GM21528 (cell line): Measurements from ENCODE around the gene TMEM126A.
"Not testable (repeated sequence)": the region's sequence is repeated elsewhere in the genome, so short reads cannot be mapped to it uniquely, and the experiment has no call there.

Source experiments
- ATAC-seq: cut with Tn5 transposase; IDR thresholded peaks from one replicate; pipeline ENCODE4 v1.9.1; 2021; ENCODE audit warnings: mild to moderate bottlenecking, moderate library complexity; ENCODE audit not compliant: unreplicated experiment, low FRiP score

TMEM126A gene

DNA sequence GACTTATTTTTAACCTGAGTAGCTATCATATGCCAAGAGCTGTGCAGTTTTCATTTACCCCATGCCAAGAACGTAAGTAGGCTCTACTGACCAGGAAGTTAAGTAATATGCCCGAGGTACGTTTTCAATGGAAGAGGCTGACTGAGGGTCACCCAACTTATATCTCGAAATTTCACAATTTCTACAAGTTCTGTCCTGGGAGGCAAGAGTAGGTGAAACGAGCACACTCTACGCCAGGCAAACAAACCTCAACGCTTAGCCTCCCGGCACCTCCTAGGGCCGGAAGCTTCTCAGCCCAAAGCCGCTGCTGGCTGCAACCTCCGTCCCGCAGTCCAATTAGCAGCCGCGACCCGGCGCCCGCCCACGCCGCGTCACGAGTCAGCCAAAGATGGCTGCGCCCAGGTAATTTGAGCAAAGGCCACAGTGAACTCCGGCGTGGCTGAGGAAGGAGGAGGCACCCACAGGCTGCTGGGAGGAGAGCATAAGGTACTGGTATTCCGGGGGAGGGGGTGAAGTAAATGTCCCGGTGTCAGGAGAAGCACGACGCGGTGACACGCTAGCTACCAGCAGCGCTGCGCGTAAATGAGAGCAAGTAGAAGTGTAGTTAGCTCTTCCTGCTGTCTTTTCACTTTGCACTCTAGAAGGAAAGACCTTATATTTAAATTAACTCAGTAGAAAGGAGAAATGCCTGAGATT, at the start of gene TMEM126A:
Gene TMEM126A (plus strand): TSS at position 364 of the 696 bp plus-strand sequence. CDS start 2,289 bp downstream, outside the sequence.
- ATAC-seq, result peak; percentile 100

DNA sequence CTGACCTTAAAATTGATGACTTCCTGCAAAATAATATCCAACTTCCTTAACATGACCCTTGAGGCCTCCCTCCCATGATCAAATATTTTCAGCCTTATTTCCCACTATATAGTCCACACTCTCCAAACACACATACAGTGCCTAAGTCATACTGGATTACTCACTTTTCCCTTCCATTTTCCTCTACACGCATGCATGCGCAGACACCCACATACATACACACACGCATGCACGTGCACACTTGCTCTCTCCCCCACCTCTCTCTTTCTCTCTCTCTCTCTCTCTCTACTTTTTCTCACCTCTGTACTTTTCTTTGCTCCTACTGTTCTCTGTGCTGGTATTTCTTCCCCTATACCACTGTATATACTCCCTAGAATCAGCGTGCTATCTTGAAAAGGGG, 48.7 kb upstream of the TMEM126A start:
- no peak for ATAC-seq

GRCh38 chr11:85602526-85603213, 45.1 kb upstream of the TMEM126A start:
- ATAC-seq, result no peak

GRCh38 chr11:85603220-85603619, 44.5 kb upstream of the TMEM126A start:
- no peak for ATAC-seq

- not testable (repeated sequence) for ATAC-seq
Measured at GRCh38 chr11:85606237-85606636, 41.5 kb upstream of the TMEM126A start.

- ATAC-seq, result not testable (repeated sequence)
Measured at GRCh38 chr11:85608621-85609020, 39.1 kb upstream of the TMEM126A start.

GRCh38 chr11:85609286-85609685, 38.5 kb upstream of the TMEM126A start:
- ATAC-seq, result not testable (repeated sequence)

GRCh38 chr11:85611643-85612042, 36.1 kb upstream of the TMEM126A start:
- not testable (repeated sequence) for ATAC-seq

- ATAC-seq, result no peak
Measured at GRCh38 chr11:85619499-85619898, 28.3 kb upstream of the TMEM126A start.

DNA sequence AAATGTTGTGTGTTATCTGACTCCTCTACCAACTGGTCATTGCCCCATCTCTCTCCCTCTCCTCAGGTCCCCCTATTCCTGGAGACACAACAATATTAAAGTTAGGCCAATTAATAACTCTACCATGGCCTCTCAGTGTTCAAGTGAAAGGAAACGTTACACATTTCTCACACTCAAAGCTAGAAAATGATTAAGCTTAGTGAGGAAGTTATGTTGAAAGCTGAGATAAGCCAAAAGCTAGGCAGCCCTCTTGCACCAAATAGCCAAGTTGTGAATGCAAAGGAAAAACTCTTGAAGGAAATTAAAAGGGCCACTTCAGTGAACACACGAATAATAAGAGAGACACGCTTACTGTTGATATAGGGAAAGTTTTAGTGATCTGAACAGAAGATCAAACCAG, 27.5 kb upstream of the TMEM126A start:
- no peak for ATAC-seq

- no peak for ATAC-seq
Measured at GRCh38 chr11:85626496-85626895, 21.3 kb upstream of the TMEM126A start.

GRCh38 chr11:85627332-85627997, 20.3 kb upstream of the TMEM126A start, which contains the start of gene DLG2:
TSS of gene DLG2 (minus strand) at chr11:85627344.
- ATAC-seq, result peak; percentile 2

GRCh38 chr11:85627998-85628770, 19.6 kb upstream of the TMEM126A start, which contains the start of gene TMEM126B:
TSS of gene TMEM126B (plus strand) at chr11:85628593. CDS start at chr11:85628608, 15 bp downstream.
- peak; percentile 100 for ATAC-seq

DNA sequence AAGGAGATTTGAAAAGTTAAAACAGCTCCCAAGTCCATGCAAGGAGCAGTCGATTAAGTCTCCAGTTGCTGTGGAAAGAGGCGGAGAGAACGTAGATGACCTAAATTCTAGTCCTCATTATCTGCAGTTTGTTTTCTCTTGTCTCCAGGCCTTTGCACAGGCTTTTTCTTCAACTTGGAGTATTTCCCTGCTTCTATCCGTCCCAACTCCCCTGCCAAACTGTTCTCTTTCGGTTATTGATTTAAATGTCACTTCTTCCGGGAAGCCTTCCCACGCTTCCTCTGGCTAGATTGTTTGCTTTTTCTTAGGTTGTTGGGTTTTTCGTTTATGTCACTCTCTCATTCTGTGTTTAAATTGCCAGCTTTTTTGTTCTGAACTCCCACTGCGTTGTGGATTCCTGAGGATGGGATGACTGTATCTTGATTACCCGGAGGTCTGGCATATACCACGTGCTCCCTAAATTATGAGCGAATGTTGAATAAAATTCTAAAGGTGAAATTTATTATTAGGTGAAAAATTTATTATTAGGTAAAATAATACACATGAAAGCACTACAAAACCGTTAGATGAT, 18.9 kb upstream of the TMEM126A start:
- peak; percentile 26 for ATAC-seq

DNA sequence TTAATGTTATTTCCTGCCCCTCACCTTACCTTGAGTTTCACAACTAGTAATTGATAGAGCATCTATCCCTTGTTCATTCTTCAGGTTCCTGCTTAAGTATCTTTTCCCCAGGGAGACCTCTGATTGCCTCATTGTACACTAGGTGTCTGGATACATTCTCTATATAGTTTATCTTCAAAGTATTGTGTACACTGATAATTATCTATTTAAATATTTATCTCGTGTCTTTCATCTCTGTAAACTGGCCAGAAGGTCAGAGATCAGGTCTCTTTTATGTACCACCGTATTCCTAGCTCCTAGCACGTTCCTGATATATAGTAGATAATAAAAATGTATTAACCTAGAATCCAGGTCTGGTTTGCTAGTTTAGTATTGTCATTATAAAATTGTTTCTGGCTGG, 13.0 kb upstream of the TMEM126A start:
- no peak for ATAC-seq

DNA sequence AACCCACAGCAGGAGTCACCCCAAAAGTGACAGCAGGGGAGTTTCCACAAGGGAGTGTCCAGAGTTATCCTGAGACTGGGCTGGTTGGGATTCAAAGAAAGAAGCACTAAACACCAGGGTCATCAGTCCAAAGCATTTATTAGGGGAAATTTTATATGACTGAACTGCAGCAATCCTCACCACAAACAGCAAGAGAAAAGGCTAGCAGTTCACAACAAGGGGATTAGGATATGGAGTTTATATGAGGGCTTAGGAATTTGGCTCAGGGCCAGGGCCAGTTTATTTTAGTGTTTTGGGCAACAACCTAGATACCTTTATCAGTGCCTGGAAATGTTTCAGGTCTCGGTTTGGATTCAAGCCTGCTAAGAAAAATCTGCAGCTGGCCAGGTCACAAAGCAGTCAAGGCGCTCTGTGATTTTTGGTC, 4.6 kb upstream of the TMEM126A start:
- no peak for ATAC-seq

GRCh38 chr11:85647078-85647477, 689 bp upstream of the TMEM126A start:
- ATAC-seq, result no peak

DNA sequence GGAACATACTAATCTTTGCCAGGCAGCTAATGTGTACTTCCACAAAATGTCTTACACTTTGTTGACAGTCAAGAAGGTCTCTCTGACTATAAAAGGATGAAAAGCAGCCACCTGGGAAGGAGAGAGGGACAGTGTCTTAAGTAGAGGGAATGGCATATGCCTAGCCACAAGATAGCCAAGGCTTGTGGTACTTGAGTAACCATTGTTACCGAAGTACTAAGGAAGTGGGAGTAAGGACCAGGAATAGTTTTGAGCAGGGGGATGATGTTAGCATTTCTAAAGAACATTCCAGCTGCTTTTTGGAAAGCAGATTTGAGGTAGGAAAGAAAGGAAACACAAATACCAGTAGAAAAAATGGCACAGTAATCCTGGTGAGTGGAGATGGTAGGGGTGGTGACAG, 3.4 kb downstream of the TMEM126A start:
- ATAC-seq, result no peak

GRCh38 chr11:85652786-85653447, 5.2 kb downstream of the TMEM126A start:
- ATAC-seq, result no peak

DNA sequence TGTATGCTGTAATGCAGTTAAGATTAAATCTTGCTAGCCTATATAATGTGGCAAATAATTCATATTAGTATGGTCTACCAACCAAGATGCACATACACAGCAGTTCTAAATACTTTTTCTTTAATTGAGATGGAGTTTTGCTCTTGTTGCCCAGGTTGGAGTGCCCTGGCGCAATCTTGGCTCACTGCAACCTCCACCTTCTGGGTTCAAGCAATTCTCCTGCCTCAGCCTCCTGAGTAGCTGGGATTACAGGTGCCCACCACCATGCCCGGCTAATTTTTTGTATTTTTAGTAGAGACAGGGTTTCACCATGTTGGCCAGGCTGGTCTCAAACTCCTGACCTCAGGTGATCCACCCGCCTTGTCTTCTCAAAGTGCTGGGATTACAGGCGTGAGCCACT, 6.6 kb downstream of the TMEM126A start:
- ATAC-seq, result not testable (repeated sequence)
